CD4-positive, alpha-beta T cell treated with Interleukin-6 at 100 ng/mL for 8 hours (primary cell): Measurements from ENCODE around the gene BAIAP3.
"Not testable (repeated sequence)": the region's sequence is repeated elsewhere in the genome, so short reads cannot be mapped to it uniquely, and the experiment has no call there.

Experiments
- DNase-seq: peaks from one replicate; pipeline ENCODE4 v3.0.0-alpha.2; 2020; ENCODE audit warnings: mixed read lengths, low spot score

BAIAP3 gene, protein sequence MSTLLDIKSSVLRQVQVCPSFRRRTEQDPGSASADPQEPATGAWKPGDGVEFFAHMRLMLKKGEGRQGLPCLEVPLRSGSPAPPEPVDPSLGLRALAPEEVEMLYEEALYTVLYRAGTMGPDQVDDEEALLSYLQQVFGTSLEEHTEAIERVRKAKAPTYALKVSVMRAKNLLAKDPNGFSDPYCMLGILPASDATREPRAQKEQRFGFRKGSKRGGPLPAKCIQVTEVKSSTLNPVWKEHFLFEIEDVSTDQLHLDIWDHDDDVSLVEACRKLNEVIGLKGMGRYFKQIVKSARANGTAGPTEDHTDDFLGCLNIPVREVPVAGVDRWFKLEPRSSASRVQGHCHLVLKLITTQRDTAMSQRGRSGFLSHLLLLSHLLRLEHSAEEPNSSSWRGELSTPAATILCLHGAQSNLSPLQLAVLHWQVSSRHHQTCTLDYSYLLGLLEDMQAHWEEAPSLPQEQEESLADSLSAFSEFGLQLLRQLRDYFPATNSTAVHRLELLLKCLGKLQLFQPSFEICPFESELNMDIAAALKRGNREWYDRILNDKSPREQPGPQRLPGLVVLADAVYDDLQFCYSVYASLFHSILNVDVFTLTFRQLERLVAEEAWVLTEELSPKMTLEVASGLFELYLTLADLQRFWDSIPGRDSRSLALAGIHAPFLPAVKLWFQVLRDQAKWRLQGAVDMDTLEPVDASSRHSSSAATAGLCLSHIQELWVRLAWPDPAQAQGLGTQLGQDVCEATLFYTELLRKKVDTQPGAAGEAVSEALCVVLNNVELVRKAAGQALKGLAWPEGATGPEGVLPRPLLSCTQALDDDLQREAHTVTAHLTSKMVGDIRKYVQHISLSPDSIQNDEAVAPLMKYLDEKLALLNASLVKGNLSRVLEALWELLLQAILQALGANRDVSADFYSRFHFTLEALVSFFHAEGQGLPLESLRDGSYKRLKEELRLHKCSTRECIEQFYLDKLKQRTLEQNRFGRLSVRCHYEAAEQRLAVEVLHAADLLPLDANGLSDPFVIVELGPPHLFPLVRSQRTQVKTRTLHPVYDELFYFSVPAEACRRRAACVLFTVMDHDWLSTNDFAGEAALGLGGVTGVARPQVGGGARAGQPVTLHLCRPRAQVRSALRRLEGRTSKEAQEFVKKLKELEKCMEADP

DNA sequence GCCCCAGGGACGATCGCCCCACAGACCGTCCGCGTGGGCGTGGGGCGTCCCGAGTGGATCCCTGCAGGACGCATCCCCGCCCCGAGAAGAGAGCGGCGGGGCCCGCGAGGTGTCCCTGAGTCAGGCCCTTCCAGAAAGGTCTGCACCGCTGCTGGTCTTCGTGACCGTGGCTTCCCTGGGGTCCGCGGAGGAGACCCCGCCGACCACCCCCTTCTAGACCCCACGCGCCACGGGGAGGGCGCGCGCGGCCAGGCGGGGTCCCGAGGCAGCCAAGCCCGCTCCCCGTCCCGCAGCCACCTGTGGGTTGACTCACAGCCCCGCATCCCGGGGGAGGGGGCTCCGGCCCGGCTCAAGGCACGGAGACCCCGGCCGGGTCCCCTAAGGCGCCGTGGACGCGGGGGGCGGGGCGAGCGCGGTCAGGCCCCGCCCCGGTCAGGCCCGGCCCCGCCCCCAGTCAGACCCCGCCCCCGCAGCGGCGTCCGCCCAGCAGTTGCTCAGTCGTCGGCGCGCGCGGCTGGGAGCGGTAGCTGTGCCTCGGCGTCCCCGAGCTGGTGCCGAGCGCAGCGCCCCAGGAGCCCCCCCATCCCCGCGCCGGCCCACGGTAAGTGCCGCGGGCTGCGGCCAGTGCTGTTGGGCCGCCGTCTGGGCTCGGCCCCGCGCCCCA lies at the start of gene BAIAP3:
BAIAP3 (plus strand) TSS at position 497 of the 664 bp plus-strand sequence. CDS start 4,905 bp downstream, outside the sequence.
- DNase-seq, result no peak

DNA sequence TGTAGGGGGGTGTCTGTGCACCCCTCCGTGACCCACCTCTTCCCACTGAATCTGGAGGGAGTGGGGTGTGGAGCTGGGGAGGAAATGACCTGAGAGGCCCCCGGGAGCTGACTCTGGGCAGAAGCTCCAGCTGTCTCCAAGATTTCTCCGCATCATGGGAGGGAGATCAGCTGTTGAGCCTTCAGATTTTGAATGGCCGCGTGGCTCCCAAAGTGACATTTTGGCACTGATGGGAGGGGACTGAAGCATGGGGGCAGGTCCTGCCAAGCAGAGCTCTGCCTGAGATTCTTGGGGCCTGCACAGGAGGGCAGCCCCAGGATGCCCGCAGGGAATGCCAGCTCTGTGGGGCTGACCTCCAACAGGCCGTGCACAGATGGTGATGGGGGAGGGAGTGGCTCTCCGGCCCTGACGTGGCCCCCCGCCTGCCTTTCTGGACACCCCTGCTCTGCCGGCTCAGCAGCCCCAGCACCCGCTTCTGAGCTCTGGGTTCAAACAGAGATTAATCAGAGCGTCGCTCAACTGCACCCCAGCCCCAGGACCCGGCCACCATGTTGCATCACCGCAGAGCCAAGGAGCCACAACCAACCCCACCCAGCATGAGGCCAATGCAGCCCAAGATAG lies 49.3 kb upstream of the BAIAP3 start:
- no peak for DNase-seq

DNA sequence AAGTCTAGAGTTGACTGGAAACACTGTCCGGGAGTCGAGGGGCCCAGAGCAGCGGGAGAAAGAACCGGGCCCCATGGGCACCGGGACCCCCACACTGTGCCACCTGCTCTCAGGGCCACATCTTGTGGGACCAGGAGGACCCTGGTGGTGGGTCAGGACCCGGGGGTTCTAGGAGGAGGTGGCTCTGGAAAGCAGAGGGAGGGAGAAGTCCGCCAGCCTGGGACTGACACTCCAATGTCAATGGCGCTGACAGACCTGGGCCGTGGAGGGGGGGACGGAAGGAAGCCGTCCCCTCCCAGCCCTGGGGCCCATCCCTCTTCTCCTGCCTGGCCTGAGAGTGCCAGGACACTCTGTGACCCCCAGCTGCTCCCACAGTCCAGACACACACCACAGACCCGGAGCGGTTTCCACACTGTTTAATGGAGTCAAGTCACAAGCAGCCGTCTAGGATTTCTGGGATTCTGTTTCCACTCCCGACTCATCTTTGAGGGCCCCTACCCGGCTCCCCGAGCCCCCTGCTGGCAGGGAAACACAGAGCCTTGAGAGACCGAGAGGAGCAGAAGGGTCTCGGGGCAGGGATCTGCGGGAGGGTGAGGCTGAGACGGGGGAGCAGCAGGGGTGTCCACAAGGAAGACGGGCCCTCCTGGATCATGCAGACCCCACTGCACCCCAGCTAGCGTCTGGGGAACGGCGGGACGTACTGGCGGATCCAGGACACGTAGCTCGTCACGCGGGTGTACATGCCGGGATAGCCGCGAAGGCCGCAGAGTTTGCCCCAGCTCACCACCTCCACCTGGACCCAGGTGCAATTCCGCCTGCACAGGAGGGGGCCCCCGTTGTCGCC lies 47.6 kb upstream of the BAIAP3 start:
- DNase-seq, result no peak

DNA sequence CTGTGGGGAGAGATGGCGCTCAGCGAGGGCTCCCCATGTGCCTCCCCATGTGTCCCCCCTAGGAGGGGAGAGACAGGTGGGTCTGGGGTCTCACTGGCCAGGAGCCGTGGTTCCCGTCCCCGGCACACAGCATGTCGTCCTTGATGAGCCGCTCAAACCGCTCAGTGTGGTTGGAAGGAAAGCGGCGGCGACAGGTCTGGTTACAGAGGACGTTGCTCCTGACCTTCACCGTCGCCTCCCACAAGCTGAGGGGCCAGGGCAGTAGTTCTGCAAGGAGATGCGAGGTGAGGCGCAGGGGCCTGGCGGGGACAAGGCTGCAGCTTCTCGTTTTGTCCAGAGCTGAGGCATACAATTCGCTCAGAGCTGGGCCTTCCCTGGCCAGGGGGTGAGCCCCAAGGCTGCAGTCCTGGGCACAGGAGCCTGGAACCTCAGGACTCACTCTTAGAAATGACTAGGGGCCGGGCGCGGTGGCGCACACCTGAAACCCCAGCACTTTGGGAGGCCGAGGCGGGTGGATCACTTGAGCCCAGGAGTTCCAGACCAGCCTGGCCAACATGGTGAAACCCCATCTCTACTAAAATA lies 46.8 kb upstream of the BAIAP3 start:
- no peak for DNase-seq

DNA sequence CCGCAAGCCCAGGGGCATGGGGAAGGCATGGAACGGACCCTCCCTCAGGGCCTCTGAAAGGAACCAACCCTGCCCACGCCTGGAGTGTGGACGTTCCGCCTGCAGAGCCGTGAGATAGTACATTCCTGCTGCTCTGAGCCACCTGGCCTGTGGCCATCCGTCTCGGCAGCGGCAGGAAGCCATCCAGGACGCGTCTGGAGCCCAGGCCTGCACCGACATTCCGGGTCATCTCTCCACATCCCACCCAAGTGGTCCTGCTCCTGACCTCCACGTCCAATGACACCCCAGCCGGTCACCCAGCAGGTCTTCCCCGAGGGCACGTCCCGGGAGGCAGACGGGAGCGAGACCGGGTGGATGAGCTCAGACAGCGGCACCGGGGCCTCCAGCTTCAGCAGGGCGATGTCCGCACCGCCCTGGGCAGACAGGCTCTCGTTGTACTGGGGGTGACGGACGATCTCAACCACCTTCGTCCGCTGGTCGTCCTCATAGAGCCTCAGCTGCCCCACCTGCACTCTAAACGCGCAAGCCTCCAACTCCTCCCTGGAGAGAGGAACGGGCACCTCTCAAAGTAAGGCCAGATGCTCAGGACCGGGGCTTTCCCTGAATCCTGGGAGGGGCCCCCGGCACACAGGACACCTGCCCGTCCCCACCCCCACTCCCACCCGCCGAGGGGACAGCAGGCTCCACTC lies 45.3 kb upstream of the BAIAP3 start:
- no peak for DNase-seq

DNA sequence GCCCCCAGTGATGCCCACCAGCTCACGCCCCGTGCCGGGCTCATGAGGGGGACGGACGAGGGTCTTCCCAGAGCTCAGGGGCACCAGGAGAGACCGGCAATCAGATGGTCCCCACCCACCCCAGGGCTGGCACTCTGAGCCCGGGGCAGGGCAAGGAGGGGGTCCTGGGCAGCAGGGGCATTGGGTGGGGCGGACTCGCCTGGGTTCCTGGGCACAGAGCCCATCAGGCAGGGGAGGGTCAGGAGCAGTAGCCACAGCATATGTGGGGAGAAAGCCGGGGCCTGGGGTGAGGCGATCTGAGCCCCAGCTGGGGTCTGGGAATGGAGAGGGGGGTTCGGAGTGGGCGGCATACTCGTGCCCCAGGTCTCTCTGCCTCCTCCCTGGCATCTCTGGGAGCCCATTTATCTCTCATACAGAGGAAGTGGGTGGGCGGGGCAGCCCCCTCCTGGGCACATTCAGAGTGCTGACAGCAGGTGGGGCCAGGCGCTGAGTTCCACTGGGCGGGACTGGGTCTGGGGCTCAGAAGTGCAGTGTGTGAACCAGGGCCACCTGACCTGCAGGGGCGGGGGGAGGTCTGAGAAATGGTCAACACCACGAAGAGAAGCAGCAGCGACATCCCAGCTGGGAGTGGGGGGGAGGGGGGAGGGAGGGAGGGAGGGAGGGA lies 44.5 kb upstream of the BAIAP3 start:
- DNase-seq, result no peak

DNA sequence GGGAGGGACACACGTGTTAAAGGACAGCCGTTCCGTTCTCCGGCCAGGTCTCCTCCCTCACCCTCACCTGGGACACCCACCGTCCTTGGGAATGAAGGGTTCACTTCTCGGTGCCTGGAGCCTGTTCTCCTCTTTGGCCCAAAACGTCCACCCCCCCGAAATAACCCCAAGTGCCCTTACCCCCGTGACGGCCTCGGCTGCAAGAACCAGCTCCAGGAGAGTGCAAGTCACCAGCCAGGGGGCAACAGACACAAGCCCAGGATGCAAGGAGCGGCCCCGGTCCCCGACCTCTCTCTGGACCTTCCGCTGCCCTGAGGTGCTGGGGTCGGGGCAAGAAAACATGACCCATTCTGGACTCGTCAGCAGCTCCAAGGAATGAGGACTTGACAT lies 44.0 kb upstream of the BAIAP3 start:
- DNase-seq, result no peak

DNA sequence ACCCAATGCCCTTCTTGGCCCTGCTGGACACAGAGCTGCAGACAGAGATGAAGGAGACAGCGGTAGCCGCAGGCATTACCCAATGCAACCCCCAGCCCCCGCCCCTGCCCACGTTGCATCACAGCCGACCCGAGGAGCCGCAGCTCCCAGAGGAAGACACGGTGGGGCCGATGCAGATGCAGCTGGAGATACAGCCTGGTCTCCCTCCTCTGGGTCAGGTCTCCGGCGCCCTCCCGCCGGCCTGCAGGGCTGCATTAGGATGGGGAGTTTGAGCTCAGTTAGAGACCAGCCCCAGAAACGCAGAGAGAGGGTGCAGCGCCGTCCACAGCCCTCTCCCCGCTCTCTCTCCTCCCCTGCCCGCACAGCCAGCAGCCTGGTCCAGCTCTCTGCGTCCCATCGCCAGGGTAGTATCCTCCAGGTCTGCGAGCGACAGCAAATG lies 43.4 kb upstream of the BAIAP3 start:
- no peak for DNase-seq

DNA sequence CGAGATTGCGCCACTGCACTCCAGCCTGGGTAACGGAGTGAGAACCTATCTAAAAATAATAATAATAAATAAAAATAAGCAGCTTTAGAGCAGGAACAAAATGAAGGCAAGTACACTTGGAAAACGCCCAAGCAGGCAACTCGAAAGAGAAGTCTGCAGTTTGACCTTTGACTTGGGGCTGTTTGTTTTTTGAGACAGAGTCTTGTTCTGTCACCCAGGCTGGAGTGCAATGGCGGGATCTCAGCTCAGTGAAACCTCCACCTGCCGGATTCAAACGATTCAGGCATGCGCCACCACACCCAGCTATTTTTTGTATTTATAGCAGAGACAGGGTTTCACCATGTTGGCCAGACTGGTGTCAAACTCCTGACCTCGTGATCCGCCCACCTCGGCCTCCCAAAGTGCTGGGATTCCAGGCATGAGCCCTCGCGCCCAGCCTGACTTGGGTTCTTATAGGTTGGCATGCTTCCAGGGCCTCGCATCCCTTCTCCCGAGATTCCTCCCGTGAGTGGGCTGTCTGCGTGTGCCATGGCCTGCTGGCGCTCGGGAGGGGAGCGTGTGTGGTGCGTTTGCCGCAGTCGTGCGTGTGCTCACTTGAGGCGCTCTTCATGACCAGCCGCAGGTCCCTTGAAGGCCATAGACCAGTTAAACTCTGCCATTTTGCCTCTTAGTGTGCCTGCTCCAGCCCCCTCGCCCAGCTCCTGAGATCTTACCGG lies 42.4 kb upstream of the BAIAP3 start:
- no peak for DNase-seq

DNA sequence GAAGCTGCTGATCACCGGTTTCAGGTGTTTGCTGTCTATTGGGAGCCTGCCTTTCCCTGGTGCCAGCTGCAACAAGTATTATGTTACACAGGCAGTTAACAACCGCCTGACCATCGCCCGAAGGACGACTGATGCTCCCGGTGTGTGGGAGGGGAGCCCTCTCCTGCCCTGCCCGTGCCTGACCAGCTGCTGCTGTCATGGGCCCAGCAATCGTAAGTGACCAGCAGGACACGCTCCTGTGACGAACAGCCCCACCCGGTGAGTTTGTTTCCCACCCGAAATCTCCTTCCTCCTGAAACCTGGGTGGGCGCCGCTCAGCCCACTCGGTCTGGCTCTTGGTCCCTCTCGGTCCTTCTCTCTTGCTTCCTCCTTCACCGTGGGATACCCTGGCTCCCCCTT lies 41.9 kb upstream of the BAIAP3 start:
- DNase-seq, result no peak

DNA sequence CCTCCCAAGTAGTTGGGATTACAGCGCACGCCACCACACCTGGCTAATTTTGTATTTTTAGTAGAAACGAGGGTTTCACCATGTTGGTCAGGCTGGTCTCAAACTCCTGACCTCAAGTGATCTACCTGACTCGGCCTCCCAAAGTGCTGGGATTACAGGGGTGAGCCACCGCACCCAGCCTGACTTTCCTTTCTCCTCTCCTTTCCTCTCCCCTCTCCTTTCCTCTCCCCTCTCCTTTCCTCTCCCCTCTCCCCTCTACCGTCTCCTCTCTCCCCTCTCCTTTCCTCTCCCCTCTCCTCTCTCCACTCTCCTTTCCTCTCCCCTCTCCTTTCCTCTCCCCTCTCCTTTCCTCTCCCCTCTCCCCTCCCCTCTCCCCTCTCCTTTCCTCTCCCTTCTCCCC lies 41.2 kb upstream of the BAIAP3 start:
- not testable (repeated sequence) for DNase-seq

DNA sequence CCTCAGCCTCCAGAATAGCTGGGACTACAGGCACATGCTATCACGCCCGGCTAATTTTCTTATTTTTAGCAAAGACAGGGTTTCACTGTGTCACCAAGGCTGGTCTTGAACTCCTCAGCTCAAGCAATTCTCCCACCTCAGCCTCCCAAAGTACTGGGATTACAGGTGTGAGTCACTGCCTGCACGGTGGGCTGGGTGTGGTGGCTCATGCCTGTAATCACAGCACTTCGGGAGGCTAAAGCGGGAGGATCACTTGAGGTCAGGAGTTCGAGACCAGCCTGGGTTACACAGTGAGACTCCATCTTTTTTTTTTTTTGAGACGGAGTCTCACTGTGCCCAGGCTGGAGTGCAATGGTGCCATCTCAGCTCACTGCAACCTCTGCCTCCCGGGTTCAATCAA lies 40.6 kb upstream of the BAIAP3 start:
- not testable (repeated sequence) for DNase-seq

DNA sequence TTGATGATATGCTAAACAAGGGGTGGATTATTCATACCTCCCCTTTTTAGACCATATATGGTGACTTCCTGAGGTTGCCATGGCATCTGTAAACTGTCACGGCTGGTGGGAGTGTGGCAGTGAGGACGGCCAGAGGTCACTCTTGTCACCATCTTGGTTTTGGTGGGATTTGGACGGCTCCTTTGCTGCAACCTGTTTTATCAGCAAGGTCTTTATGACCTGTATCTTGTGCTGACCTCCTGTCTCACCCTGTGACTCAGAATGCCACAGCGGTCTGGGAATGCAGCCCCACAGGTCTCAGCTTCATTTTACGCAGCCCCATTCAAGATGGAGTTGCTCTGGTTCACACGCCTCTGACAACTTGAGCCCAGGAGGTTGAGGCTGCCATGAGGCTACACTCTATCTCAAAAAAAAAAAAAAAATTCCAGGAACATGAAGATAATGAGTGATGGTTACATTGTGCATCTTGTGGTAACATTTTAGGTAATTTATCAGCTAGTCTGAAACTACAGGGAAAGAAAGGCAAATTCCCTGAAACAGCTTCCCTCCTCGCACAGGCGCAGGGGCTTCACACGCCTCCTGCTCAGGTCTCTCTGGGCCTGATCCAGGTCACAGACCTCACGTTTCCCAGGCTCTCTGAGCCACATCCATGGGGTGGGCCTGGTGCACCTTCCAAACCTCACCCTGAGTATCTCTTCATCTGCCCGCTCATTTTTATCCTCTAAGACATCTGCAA lies 39.4 kb upstream of the BAIAP3 start:
- no peak for DNase-seq

DNA sequence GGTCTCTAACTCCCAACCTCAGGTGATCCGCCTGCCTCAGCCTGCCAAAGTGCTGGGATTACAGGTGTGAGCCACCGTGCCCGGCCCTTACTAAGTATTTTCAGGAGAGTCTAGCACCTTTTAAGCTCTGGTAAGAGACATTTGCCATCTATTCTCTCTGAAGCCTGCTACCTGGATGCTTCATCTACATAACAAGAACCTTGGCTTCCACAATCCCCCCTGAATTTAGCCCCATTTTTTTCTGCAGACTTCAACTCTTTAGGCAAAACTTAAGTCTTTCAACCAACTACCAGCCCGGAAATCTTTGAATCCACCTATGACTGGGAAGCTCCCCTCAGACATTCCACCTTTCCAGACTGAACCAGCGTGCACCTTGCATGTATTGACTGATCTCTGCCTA lies 38.0 kb upstream of the BAIAP3 start:
- no peak for DNase-seq

DNA sequence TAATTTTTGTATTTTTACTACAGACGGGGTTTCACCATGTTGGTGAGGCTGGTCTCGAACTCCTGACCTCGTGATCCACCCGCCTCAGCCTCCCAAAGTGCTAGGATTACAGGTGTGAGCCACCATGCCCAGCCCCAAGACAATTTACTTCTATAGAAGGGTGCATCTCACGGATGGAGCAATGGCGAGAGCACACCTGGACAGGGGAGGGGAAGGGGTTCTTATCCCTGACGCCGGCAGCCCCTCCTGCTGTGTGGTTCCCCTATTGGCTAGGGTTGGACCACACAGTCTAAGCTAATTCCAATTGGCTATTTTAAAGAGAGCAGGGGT lies 36.8 kb upstream of the BAIAP3 start:
- not testable (repeated sequence) for DNase-seq

DNA sequence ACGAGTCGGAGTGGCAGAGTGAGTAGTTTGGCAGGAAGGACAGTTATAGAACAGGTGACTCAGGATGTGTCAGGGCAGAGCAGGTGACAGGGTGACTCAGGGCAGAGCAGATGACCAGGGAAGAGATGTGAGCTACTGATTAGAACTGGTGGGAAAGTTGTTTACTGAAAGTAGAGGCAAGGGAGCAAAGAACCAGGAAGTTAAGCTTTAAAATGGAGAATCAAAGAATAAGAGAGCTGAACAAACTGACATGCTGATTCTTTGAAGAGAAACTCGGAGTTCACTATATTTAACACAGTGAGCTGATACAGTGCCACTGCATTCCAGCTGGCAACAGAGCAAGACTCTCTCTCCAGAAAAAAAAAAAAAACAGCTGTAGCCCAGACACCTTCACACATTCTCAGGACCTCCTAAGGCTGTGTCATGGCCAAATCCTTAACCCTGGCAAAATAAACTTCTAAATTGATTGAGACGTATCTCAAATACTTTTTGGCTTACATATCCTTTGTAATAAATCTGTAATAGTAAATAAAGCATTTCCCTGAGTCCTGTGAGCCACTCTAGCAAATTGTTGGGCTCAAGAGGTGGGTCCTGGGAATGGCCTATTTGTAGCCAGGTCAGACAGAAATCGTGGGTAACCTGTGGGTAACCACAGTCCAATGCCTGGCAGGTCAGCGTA lies 36.3 kb upstream of the BAIAP3 start:
- no peak for DNase-seq

DNA sequence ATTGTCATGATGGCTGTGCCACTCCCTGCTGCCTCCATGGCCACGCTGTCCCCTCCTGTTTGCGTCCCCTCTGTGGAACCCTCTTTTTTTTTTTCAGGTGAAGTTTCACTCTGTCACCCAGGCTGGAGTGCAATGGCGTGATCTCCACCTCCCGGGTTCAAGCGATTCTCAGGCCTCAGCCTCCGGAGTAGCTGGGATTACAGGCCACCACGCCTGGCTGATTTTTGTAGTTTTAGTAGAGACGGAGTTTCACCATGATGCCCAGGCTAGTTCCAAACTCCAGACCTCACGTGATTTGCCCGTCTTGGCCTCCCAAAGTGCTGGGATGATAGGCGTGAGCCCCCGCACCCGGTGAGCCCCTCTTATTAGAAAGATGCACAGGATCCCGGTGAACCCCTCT lies 35.0 kb upstream of the BAIAP3 start:
- DNase-seq, result no peak
